IPS-20b (cell line): Measurements from ENCODE around the gene SCAP.
"Not testable (repeated sequence)": the region's sequence is repeated elsewhere in the genome, so short reads cannot be mapped to it uniquely, and the experiment has no call there.

Experiments
- H3K27ac ChIP-seq: one replicate; pipeline ENCODE4 v1.5.1; 2013; ENCODE audit warnings: low read length
- H3K27me3 ChIP-seq: 2 replicates; pipeline ENCODE4 v1.6.1; 2013; ENCODE audit warnings: mild to moderate bottlenecking, low read length, inconsistent platforms; ENCODE audit not compliant: insufficient read depth
- H3K36me3 ChIP-seq: 2 replicates; pipeline ENCODE4 v1.6.1; 2013; ENCODE audit warnings: low read depth, mild to moderate bottlenecking, inconsistent platforms, low read length, moderate library complexity; ENCODE audit not compliant: insufficient read depth
- H3K4me1 ChIP-seq: 2 replicates; pipeline ENCODE4 v1.6.1; 2013; ENCODE audit warnings: mild to moderate bottlenecking, control low read depth, inconsistent platforms, low read length, moderate library complexity; ENCODE audit not compliant: insufficient read depth
- H3K4me3 ChIP-seq: 2 replicates; pipeline ENCODE4 v1.5.1; 2013; ENCODE audit warnings: mild to moderate bottlenecking, low read length, inconsistent platforms
- H3K9ac ChIP-seq: 2 replicates; pipeline ENCODE4 v1.6.1; 2013; ENCODE audit warnings: low read depth, mild to moderate bottlenecking, inconsistent platforms, low read length, moderate library complexity
- H3K9me3 ChIP-seq: 2 replicates; pipeline ENCODE4 v1.6.1; 2013; ENCODE audit warnings: mild to moderate bottlenecking, low read depth, low read length, inconsistent platforms; ENCODE audit not compliant: insufficient read depth

The SCAP gene

DNA sequence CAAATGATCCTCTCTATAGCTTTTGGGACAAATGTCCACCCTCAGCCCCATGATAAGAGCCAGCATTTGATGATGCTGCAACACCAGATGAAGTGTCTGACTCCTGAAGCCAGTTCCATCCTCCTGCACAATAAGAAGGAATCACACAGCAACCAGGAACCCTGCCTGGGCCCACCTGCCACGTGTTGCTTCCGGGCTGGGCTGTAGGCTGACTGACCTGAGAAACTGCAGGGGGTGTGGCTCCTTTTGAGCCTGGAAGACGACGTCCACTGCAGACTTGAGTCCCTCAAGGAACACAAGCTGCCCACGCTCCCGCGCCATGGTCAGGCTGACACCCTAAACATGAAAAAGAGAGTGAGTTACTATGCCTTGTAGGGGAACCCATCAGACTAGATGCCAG, 28.4 kb upstream of the SCAP start:
- Histone ChIP-seq H3K27me3 (no peaks in the 10 kb centered on the region), H3K4me3 (no peak overlapping the region), H3K27ac (no peak overlapping the region), H3K9me3 (no peaks in the 10 kb centered on the region), H3K36me3 (peaks cover 63% of the 10 kb centered on the region), H3K4me1 (no peaks in the 10 kb centered on the region; the same call in 1 of the 2 replicates), H3K9ac (no peak overlapping the region)

DNA sequence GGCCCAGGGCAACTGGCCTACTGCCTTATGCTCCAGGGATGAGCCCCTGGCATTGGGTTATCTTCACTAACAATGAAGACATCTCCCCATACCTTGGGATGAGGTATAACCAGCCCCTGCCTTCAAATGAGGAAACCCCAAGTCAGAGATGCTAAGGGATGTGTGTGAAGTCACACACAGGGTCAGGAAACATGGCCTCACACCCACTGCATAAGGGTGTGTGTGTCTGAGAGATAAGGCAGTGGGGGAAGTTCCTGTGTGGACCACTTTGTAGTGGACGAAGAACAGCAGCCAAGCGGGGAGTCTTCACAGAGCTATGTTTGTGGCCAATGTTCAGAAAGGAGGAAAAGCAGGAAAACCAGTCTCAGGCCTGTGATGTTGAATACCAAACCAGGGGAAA, 27.3 kb upstream of the SCAP start:
- Histone ChIP-seq H3K9me3 (no peaks in the 10 kb centered on the region), H3K27me3 (no peaks in the 10 kb centered on the region), H3K9ac (no peak overlapping the region), H3K36me3 (peaks cover 65% of the 10 kb centered on the region), H3K27ac (no peak overlapping the region), H3K4me3 (no peak overlapping the region), H3K4me1 (no peaks in the 10 kb centered on the region; the same call in 1 of the 2 replicates)

DNA sequence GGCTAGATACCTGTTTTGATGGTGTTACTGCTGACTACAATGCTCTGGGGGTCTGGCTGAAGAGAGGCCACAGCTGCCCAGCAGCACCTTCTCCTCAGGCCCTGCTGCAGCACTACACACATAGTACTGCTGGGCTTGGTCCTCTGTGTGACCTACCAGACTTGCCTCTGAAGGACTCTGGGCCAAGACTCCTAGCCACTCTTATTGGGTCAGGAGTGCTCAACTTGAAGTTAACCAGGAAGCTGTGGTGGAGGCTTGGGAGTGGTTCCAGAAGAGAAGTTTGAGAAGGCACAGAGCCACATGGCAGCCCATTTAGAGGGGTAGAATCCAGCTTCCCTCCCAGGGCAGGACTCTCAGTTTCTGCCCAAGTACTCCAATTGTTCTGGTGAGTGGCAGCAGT, 21.2 kb upstream of the SCAP start:
- peaks cover 62% of the 10 kb centered on the region for H3K36me3 ChIP-seq
- H3K9me3 ChIP-seq = no peaks in the 10 kb centered on the region
- no peak overlapping the region for H3K27ac ChIP-seq
- H3K9ac ChIP-seq = no peak overlapping the region
- H3K4me3 ChIP-seq = no peak overlapping the region
- H3K4me1 ChIP-seq = no peaks in the 10 kb centered on the region
- no peaks in the 10 kb centered on the region for H3K27me3 ChIP-seq

DNA sequence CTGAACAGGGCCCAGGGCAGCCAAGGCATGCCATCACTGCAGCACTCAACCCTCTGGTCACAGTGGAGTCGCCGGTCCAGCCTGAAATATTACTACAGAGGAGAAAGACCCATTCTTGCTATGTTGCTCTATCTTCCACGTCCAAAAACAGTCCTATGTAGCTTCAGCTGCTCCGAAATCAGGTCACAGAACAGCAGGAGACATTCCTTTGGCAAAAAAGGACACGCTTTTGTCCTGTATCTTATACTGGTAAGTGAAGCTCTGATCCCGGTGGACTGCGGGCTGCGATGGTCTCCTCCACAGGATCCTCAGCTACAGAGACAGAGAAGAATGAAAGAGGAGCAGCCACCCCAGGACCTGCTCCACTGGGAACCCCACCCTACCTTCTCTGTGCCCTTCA, 20.1 kb upstream of the SCAP start:
- Histone ChIP-seq H3K4me1 (no peaks in the 10 kb centered on the region), H3K9ac (no peak overlapping the region), H3K27ac (no peak overlapping the region), H3K27me3 (no peaks in the 10 kb centered on the region), H3K4me3 (no peak overlapping the region), H3K9me3 (no peaks in the 10 kb centered on the region), H3K36me3 (peaks cover 54% of the 10 kb centered on the region)

DNA sequence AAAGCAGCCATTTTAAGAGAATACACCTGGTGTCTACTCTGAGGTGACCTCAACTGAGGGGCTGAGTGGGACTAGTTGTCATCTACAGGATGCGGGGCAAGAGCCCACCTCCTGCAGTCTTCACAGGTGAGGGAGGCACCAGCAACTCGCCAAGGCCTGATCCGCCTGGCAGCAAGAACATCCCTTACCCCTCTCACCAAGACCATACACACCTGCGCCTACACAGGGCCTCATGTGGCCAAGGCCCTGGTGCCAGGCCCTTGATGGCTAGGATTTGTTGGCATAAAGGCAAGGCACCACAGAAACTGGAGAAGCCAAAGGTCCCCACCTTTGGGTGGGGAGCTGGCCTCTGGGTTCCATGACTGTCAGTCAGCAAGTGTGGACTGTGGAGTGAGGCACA, 19.4 kb upstream of the SCAP start:
- Histone ChIP-seq H3K4me1 (no peaks in the 10 kb centered on the region), H3K27ac (no peak overlapping the region), H3K9ac (no peak overlapping the region), H3K4me3 (no peak overlapping the region), H3K9me3 (no peaks in the 10 kb centered on the region), H3K36me3 (peaks cover 50% of the 10 kb centered on the region), H3K27me3 (no peaks in the 10 kb centered on the region)

DNA sequence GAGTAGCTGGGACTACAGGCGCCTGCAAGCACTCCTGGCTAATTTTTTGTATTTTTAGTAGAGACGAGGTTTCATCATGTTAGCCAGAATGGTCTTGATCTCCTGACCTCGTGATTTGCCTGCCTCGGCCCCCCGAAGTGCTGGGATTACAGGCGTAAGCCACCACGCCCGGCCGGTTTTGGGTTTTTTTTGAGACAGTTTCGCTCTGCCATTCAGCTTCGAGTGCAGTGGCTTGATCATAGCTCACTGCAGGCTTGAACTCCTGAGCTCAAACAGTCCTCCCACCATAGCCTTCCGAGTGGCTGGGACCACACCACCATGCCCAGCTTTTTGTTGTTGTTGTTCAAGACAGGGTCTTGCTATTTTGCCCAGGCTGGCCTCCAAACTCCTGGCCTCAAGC, 16.0 kb upstream of the SCAP start:
- Histone ChIP-seq H3K27ac (no peak overlapping the region), H3K36me3 (peaks cover 26% of the 10 kb centered on the region)

DNA sequence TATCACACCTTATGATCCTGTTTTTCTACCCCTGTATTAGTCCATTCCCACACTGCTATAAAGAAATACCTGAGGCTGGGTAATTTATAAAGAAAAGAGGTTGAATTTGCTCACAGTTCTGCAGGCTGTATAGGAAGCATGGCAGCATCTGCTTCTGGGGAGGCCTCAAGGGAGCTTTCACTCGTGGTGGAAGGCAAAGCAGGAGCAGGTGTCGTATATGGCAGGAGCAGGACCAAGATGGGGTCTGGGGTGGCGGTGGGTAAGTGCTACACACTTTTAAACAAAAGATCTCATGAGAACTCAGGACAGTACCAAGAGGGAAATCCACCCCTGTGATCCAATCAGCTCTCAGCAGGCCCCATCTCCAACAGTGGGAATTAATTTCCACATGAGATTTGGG, 15.4 kb upstream of the SCAP start:
- Histone ChIP-seq H3K27ac (no peak overlapping the region), H3K4me3 (no peak overlapping the region), H3K9ac (no peak overlapping the region), H3K4me1 (no peaks in the 10 kb centered on the region), H3K9me3 (no peaks in the 10 kb centered on the region), H3K27me3 (no peaks in the 10 kb centered on the region), H3K36me3 (peaks cover 23% of the 10 kb centered on the region)

More for the DNA sequence above, 16.0 kb upstream of the SCAP start:
- Histone ChIP-seq H3K4me1 (no peaks in the 10 kb centered on the region), H3K9me3 (no peaks in the 10 kb centered on the region), H3K27me3 (no peaks in the 10 kb centered on the region), H3K9ac (no peak overlapping the region), H3K4me3 (no peak overlapping the region)

DNA sequence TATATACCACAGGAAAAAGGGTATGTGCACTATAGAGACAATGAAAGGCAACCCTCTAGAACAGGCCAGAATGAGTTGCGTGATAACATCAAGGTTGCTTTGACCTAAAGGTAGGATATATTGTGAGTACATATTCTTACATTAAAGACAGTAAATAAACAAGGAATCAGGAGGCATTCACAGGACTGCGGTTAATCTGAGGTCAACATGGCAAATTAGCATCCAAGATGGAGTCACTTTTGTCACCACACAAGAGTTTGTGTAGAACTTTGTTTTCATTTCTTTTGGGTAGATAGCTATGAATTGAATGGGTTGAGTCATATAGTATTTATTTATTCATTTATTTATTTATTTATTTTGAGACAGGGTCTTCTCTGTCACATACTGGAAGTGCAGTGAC, 11.5 kb upstream of the SCAP start:
- Histone ChIP-seq H3K9ac (no peak overlapping the region), H3K4me3 (no peak overlapping the region), H3K9me3 (no peaks in the 10 kb centered on the region), H3K27me3 (no peaks in the 10 kb centered on the region), H3K27ac (no peak overlapping the region), H3K36me3 (peaks cover 6% of the 10 kb centered on the region), H3K4me1 (peaks cover 3% of the 10 kb centered on the region; the same call in 1 of the 2 replicates)

DNA sequence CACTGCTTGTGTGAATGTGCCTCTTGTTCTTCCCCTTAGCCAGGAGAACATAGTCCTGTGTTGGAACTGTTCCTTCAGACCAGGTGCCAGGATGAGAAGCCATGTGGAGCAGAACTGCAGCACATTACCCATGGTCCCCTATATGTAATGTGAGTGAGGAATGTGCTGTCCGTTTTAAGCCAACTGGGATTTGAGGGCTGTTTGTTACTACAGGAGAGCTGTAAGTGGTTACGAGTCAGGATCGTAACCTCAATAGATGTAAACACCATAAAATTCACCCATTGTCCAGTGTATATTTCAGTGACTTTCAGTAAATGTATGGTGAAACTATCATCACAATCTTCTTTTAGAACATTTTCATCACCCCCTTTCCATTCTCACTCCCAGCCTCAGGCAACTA, 10.1 kb upstream of the SCAP start:
- peaks cover 3% of the 10 kb centered on the region for H3K36me3 ChIP-seq

DNA sequence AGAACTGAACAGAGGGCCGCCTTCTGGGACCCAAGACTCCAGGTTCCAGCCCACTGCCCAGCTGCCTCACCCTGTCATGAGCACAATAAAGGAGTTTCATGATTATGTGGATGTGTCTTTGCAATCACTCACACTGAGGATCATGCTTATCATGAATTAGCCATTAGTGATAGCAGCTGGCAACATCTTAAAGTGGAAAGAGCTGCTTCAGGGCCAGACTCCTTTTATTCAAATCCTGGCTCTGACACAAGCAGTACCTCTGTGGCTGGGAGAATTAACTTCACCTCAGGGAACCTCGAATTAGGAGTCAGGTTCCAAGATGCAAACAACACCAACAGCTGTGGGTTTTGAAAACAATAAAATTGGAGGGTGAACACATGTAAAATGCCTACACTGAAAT, 6.6 kb upstream of the SCAP start:
- Histone ChIP-seq H3K9me3 (no peaks in the 10 kb centered on the region), H3K4me3 (peak overlapping the region; percentile 48), H3K27me3 (no peaks in the 10 kb centered on the region), H3K9ac (peak overlapping the region; percentile 68; the same call in 1 of the 2 replicates), H3K27ac (peak overlapping the region; percentile 95), H3K4me1 (peaks cover 10% of the 10 kb centered on the region), H3K36me3 (no peaks in the 10 kb centered on the region)

More for the DNA sequence above, 10.1 kb upstream of the SCAP start:
- Histone ChIP-seq H3K9me3 (no peaks in the 10 kb centered on the region), H3K4me1 (peaks cover 10% of the 10 kb centered on the region), H3K4me3 (no peak overlapping the region), H3K9ac (no peak overlapping the region), H3K27ac (no peak overlapping the region), H3K27me3 (no peaks in the 10 kb centered on the region)

DNA sequence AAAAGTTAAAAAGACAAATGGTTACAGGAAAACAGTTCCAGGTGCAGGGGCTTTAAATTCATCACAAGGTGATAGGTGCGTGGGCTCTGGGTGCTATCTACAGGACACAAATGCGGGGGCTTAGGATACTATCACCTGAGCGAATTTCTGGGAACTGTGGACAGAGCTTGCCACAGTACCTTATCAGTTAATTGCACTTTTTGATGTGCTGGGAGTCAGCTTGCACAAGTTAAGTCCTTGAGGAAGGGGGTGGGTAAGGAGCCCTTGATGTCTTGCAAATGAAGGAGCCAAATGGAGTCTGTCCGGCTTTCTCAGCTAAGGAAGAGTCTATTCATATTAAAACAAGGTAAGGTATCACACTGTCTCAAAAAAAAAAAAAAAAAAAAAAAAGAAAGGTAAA, 6.0 kb upstream of the SCAP start:
- not testable (repeated sequence) for H3K27me3 ChIP-seq, H3K9me3 ChIP-seq, H3K36me3 ChIP-seq
- Histone ChIP-seq H3K27ac (peak overlapping the region; percentile 94), H3K4me1 (peaks cover 10% of the 10 kb centered on the region), H3K9ac (peak overlapping the region; percentile 80; the same call in 1 of the 2 replicates), H3K4me3 (peak overlapping the region; percentile 66; the same call in 1 of the 2 replicates)

DNA sequence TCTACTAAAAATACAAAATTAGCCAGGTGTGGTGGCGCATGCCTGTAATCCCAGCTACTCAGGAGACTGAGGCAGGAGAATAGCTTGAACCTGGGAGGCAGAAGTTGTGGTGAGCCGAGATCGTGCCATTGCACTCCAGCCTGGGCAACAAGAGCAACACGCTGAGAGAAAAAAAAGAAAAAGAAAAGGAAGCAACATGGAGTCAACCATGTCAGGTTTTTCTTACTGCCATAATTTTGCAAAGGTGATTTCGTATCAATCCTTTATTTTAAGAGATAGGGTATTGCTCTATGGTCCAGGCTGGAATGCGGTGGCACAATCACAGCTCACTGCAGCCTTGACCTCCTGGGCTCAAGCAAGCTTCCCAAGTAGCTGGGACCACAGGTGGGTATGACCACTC, 4.5 kb upstream of the SCAP start:
- H3K36me3 ChIP-seq, H3K9ac ChIP-seq, H3K27ac ChIP-seq, H3K4me3 ChIP-seq, H3K9me3 ChIP-seq, H3K27me3 ChIP-seq: not testable (repeated sequence)
- H3K4me1 ChIP-seq = peaks cover 10% of the 10 kb centered on the region

DNA sequence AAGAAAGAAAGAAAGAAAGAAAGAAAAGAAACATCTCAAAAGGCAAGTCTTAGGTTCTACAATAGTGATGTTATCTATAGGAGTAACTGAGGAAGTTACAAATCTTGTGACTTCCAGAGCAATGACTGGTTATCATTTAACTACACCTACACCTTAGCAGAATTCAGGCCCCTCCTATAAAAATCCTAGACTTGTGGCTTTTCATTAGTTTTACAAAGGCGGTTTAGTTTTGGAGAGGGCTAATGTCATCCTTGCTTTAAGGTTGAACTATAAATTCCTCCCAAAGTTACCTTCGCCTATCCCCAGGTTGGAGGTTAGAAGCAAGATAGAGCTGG, 4.1 kb upstream of the SCAP start:
- Histone ChIP-seq H3K4me3 (no peak overlapping the region), H3K9ac (no peak overlapping the region), H3K9me3 (no peaks in the 10 kb centered on the region), H3K27me3 (no peaks in the 10 kb centered on the region), H3K27ac (no peak overlapping the region), H3K4me1 (peaks cover 10% of the 10 kb centered on the region), H3K36me3 (no peaks in the 10 kb centered on the region)
